Neural progenitor cell (in vitro differentiated cells): ENCODE data around the gene LTA. TPM values are rescaled to one million over a fixed set of nuclear protein-coding genes. Genes with fewer than 3 reads are reported as not detected.

Experiments used
- DNase-seq: peaks from one replicate; pipeline ENCODE4 v3.0.0-alpha.2; 2016; ENCODE audit warnings: low spot score
- H2AFZ ChIP-seq: fragments of 200-600 bp; sonication (generic); replicated peaks from 2 replicates; pipeline ENCODE4 v1.6.1; 2016; ENCODE audit warnings: antibody characterized with exemption
- H3F3A ChIP-seq: fragments of 200-600 bp; sonication (generic); 2 replicates; pipeline ENCODE4 v1.6.1; 2016; ENCODE audit warnings: antibody characterized with exemption, low read depth
- H3K27ac ChIP-seq: fragments of 200-600 bp; sonication (generic); 2 replicates; pipeline ENCODE4 v1.5.1; 2016; ENCODE audit warnings: mild to moderate bottlenecking
- H3K27me3 ChIP-seq: fragments of 200-600 bp; sonication (generic); 2 replicates; pipeline ENCODE4 v1.6.1; 2016; ENCODE audit warnings: mild to moderate bottlenecking, moderate library complexity
- H3K36me3 ChIP-seq: fragments of 200-600 bp; sonication (generic); 2 replicates; pipeline ENCODE4 v1.5.1; 2016
- H3K4me1 ChIP-seq: fragments of 200-600 bp; sonication (generic); 2 replicates; pipeline ENCODE4 v1.6.1; 2016; ENCODE audit warnings: mixed run types
- H3K4me2 ChIP-seq: fragments of 200-600 bp; sonication (generic); 2 replicates; pipeline ENCODE4 v1.6.1; 2016
- H3K4me3 ChIP-seq: fragments of 200-600 bp; sonication (generic); 2 replicates; pipeline ENCODE4 v1.5.1; 2016
- H3K79me2 ChIP-seq: fragments of 200-600 bp; sonication (generic); 2 replicates; pipeline ENCODE4 v1.6.1; 2016; ENCODE audit warnings: low read depth
- H3K9ac ChIP-seq: fragments of 200-600 bp; sonication (generic); 2 replicates; pipeline ENCODE4 v1.6.1; 2016
- H3K9me3 ChIP-seq: fragments of 200-600 bp; sonication (generic); 2 replicates; pipeline ENCODE4 v1.5.1; 2016; ENCODE audit warnings: low read depth
- H4K20me1 ChIP-seq: fragments of 200-600 bp; sonication (generic); 2 replicates; pipeline ENCODE4 v1.6.1; 2016; ENCODE audit warnings: low read depth
- H3K27ac Mint-ChIP-seq: 3 replicates; pipeline ENCODE4 v1.8.0; 2021; ENCODE audit warnings: mixed read lengths
- H3K27me3 Mint-ChIP-seq: 2 replicates; pipeline ENCODE4 v1.8.0; 2022; ENCODE audit warnings: low read depth, mild to moderate bottlenecking, inconsistent platforms, moderate library complexity, mixed read lengths; ENCODE audit not compliant: insufficient read depth
- H3K36me3 Mint-ChIP-seq: 3 replicates; pipeline ENCODE4 v1.8.0; 2021; ENCODE audit warnings: mixed read lengths
- H3K4me1 Mint-ChIP-seq: 3 replicates; pipeline ENCODE4 v1.8.0; 2021; ENCODE audit warnings: mixed read lengths
- H3K4me3 Mint-ChIP-seq: 3 replicates; pipeline ENCODE4 v1.8.0; 2021; ENCODE audit warnings: mild to moderate bottlenecking, moderate library complexity, mixed read lengths
- H3K9me3 Mint-ChIP-seq: 3 replicates; pipeline ENCODE4 v1.8.0; 2020; ENCODE audit warnings: mixed read lengths
- EZH2 ChIP-seq: fragments of 200-600 bp; sonication (generic); IDR thresholded peaks from 2 replicates; pipeline ENCODE4 v1.6.1; 2017; ENCODE audit warnings: antibody characterized with exemption, mild to moderate bottlenecking, moderate library complexity
- EZH2phosphoT487 ChIP-seq: fragments of 200-600 bp; sonication (generic); IDR thresholded peaks from 2 replicates; pipeline ENCODE4 v1.6.1; 2017; ENCODE audit warnings: antibody characterized with exemption
- total RNA-seq: library from RNA; depleted of rRNA; stranded (reverse); fragments of >200 nt; gene quantifications from 2 replicates; pipeline ENCODE4 v1.2.3, GENCODE V29; 2015; ENCODE audit warnings: low replicate concordance
- TF ChIP-seq, protein P1 (sequence below): fragments of 200-600 bp; sonication (generic); IDR thresholded peaks from 2 replicates; pipeline ENCODE4 v1.5.1; 2017; ENCODE audit warnings: antibody characterized with exemption, mild to moderate bottlenecking

The LTA gene
- total RNA-seq, 1 donor from 2014 or later: not detected

DNA sequence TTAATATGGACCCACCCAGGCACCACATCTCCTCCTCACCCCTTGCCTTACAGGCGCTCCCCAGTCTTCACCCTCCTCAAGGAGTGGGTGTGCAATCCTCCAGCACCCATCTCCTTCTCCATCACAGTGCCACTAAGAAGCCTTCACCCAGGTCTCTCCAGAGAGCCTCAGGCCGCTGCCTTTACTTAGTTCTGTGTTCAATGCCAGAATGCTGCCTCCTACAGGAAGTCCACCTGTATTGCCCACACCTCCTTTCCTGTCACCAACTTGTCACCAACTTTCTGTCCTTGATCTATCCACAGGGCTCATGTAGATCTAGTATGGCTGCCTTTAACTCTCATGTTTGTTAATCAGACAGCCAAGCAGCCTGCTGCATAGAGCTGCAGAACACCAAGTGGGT, 13.4 kb downstream of the LTA start:
- peak; percentile 53 for DNase-seq
- H3K27me3 Mint-ChIP-seq: peaks cover 11% of the 10 kb centered on the region

DNA sequence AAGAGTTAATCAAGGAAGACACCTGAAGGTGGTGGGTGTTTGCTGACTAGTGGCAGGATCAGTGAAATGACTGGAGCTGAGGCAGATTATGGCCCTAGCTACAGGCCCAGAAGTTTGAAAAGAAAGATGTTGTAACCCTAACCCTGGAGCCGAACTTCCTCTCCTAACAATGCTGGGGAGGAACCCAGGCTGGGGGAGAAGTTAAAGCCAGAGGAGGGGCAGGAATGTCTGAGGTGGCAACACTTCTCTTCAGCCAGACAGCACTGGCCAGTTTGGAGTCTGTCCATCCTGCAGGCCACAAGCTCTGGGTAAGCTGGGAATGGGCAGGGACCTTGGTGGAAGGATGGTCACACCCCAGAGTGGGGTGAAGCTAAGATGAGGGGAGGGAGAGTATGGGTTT, 13.9 kb downstream of the LTA start, which contains the start of gene LST1:
TSS of gene LST1 (plus strand) at position 270 of the 400 bp plus-strand sequence. CDS start 1,023 bp downstream, outside the sequence.
- Histone ChIP-seq H3K9ac (no peak within 1 kb of the TSS), H3K4me2 (no peak within 1 kb of the TSS), H3F3A (no peaks in the 10 kb centered on the region), H3K27ac (no peak within 1 kb of the TSS), H4K20me1 (no peaks in the 10 kb centered on the region), H3K27me3 (no peaks in the 10 kb centered on the region), H3K4me3 (no peak within 1 kb of the TSS), H3K4me1 (peaks cover 6% of the 10 kb centered on the region), H2AFZ (no peak within 1 kb of the TSS), H3K9me3 (no peaks in the 10 kb centered on the region), H3K36me3 (no peaks in the 10 kb centered on the region), H3K79me2 (no peaks in the 10 kb centered on the region)
- H3K4me3 Mint-ChIP-seq: peak within 1 kb of the TSS; percentile 5
- peaks cover 11% of the 10 kb centered on the region for H3K27me3 Mint-ChIP-seq
- DNase-seq: no peak
- H3K9me3 Mint-ChIP-seq: no peaks in the 10 kb centered on the region
- peaks cover 15% of the 10 kb centered on the region for H3K4me1 Mint-ChIP-seq
- no peak for TF ChIP-seq EZH2phosphoT487
- TF ChIP-seq EZH2: no peak
- TF ChIP-seq, protein P1, sequence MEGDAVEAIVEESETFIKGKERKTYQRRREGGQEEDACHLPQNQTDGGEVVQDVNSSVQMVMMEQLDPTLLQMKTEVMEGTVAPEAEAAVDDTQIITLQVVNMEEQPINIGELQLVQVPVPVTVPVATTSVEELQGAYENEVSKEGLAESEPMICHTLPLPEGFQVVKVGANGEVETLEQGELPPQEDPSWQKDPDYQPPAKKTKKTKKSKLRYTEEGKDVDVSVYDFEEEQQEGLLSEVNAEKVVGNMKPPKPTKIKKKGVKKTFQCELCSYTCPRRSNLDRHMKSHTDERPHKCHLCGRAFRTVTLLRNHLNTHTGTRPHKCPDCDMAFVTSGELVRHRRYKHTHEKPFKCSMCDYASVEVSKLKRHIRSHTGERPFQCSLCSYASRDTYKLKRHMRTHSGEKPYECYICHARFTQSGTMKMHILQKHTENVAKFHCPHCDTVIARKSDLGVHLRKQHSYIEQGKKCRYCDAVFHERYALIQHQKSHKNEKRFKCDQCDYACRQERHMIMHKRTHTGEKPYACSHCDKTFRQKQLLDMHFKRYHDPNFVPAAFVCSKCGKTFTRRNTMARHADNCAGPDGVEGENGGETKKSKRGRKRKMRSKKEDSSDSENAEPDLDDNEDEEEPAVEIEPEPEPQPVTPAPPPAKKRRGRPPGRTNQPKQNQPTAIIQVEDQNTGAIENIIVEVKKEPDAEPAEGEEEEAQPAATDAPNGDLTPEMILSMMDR: no peak
- H3K27ac Mint-ChIP-seq: peak within 1 kb of the TSS; percentile 89
- no peaks in the 10 kb centered on the region for H3K36me3 Mint-ChIP-seq

More for the DNA sequence above, 13.4 kb downstream of the LTA start:
- H3K4me3 Mint-ChIP-seq: peak overlapping the region; percentile 5
- H3K27ac Mint-ChIP-seq: no peak overlapping the region
- no peaks in the 10 kb centered on the region for H3K36me3 Mint-ChIP-seq
- Histone ChIP-seq H3K4me3 (no peak overlapping the region), H3K9me3 (no peaks in the 10 kb centered on the region), H3K9ac (no peak overlapping the region), H3K27ac (no peak overlapping the region), H3K27me3 (peaks cover 2% of the 10 kb centered on the region), H3K36me3 (no peaks in the 10 kb centered on the region), H3F3A (no peaks in the 10 kb centered on the region), H3K4me2 (no peak overlapping the region), H2AFZ (no peak overlapping the region), H3K79me2 (no peaks in the 10 kb centered on the region), H3K4me1 (peaks cover 6% of the 10 kb centered on the region), H4K20me1 (no peaks in the 10 kb centered on the region)
- no peak for TF ChIP-seq EZH2phosphoT487
- no peak for TF ChIP-seq EZH2
- TF ChIP-seq, protein P1: peak; percentile 59
- H3K4me1 Mint-ChIP-seq: peaks cover 17% of the 10 kb centered on the region
- no peaks in the 10 kb centered on the region for H3K9me3 Mint-ChIP-seq

DNA sequence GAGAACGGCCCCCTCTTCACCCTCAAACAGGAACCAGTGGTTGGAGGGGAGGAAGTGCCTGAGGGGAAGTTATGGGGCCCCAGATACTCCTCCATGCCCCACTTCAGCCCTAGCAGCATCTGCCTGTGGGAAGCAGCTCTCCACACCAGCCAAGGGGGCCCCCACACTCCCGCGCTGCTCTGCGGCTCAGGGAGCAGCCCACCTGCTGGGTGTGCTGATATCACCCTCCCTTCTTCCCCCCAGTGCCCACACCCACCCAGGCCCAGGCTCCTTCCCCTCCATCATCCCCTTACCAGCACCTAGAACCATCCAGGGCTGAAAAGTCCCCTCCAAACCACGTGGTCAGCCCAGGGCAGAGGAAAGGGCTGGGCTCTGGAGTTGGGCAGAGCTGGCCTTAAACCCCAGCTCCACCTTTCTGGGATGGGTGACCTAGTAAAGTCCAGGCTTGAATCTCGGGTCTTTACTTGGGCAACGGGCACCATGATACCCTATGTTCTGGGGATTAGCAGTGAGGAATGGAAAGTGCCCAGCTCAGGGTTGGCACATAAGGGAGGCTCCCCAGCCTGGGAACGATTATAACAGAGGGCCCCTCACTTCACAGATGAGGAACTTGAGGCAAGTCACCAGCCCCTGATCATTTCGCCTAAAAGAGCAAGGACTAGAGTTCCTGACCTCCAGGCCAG, 14.7 kb downstream of the LTA start:
- H3K4me3 ChIP-seq: no peak overlapping the region
- no peak overlapping the region for H3K4me3 Mint-ChIP-seq
- H3K4me1 Mint-ChIP-seq: peaks cover 7% of the 10 kb centered on the region
- no peak overlapping the region for H3K4me2 ChIP-seq
- H3K9ac ChIP-seq: no peak overlapping the region
- H3K9me3 Mint-ChIP-seq: no peaks in the 10 kb centered on the region
- H3F3A ChIP-seq: no peaks in the 10 kb centered on the region
- peaks cover 3% of the 10 kb centered on the region for H3K4me1 ChIP-seq
- no peaks in the 10 kb centered on the region for H3K9me3 ChIP-seq
- H3K79me2 ChIP-seq: no peaks in the 10 kb centered on the region
- H3K27me3 ChIP-seq: no peaks in the 10 kb centered on the region
- H3K27ac ChIP-seq: no peak overlapping the region
- H3K27me3 Mint-ChIP-seq: peaks cover 5% of the 10 kb centered on the region
- H3K27ac Mint-ChIP-seq: peak overlapping the region; percentile 89
- no peaks in the 10 kb centered on the region for H4K20me1 ChIP-seq
- no peak overlapping the region for H2AFZ ChIP-seq
- no peaks in the 10 kb centered on the region for H3K36me3 ChIP-seq
- TF ChIP-seq EZH2 (no peak), EZH2phosphoT487 (no peak)
- TF ChIP-seq, protein P1: no peak
- no peak for DNase-seq
- H3K36me3 Mint-ChIP-seq: no peaks in the 10 kb centered on the region
